ENCODE data around the gene SPSB3. TPM values are rescaled to one million over a fixed set of nuclear protein-coding genes. Genes with fewer than 3 reads are reported as not detected.
A peak's percentile ranks its signal among the peaks of the same experiment; 100 is the strongest.

SPSB3 gene
- total and polyA plus RNA-seq, 2 experiments from 2014 or later: 27.1 to 34.7 TPM

- peaks cover 1% of the 10 kb centered on the region; the same call in 1 of the 2 replicates for H4K20me1 ChIP-seq (replicated peaks; ENCODE audit: insufficient read depth)
- ATAC-seq (peak; percentile 1; the same call in 2 of the 3 replicates), DNase-seq (ENCODE audit: low spot score) (no peak)
- no peak for TF ChIP-seq CREB1 (CRISPR knock-in tag; IDR thresholded peaks at IDR 0.05; ENCODE audit: low read depth)
- no peak for TF ChIP-seq STAT1 (IDR thresholded peaks at IDR 0.05; ENCODE audit: unreplicated experiment)
- no peak for TF ChIP-seq ETS1 (IDR thresholded peaks at IDR 0.05)
- TF ChIP-seq, protein P1, sequence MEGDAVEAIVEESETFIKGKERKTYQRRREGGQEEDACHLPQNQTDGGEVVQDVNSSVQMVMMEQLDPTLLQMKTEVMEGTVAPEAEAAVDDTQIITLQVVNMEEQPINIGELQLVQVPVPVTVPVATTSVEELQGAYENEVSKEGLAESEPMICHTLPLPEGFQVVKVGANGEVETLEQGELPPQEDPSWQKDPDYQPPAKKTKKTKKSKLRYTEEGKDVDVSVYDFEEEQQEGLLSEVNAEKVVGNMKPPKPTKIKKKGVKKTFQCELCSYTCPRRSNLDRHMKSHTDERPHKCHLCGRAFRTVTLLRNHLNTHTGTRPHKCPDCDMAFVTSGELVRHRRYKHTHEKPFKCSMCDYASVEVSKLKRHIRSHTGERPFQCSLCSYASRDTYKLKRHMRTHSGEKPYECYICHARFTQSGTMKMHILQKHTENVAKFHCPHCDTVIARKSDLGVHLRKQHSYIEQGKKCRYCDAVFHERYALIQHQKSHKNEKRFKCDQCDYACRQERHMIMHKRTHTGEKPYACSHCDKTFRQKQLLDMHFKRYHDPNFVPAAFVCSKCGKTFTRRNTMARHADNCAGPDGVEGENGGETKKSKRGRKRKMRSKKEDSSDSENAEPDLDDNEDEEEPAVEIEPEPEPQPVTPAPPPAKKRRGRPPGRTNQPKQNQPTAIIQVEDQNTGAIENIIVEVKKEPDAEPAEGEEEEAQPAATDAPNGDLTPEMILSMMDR (conservative IDR thresholded peaks at IDR 0.05; ENCODE audit: low read depth in 2 of 2): no peak
- TF ChIP-seq, protein P2, sequence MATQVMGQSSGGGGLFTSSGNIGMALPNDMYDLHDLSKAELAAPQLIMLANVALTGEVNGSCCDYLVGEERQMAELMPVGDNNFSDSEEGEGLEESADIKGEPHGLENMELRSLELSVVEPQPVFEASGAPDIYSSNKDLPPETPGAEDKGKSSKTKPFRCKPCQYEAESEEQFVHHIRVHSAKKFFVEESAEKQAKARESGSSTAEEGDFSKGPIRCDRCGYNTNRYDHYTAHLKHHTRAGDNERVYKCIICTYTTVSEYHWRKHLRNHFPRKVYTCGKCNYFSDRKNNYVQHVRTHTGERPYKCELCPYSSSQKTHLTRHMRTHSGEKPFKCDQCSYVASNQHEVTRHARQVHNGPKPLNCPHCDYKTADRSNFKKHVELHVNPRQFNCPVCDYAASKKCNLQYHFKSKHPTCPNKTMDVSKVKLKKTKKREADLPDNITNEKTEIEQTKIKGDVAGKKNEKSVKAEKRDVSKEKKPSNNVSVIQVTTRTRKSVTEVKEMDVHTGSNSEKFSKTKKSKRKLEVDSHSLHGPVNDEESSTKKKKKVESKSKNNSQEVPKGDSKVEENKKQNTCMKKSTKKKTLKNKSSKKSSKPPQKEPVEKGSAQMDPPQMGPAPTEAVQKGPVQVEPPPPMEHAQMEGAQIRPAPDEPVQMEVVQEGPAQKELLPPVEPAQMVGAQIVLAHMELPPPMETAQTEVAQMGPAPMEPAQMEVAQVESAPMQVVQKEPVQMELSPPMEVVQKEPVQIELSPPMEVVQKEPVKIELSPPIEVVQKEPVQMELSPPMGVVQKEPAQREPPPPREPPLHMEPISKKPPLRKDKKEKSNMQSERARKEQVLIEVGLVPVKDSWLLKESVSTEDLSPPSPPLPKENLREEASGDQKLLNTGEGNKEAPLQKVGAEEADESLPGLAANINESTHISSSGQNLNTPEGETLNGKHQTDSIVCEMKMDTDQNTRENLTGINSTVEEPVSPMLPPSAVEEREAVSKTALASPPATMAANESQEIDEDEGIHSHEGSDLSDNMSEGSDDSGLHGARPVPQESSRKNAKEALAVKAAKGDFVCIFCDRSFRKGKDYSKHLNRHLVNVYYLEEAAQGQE (IDR thresholded peaks at IDR 0.05; ENCODE audit: unreplicated experiment): no peak
- no peak for TF ChIP-seq ZNF114 (CRISPR knock-in tag; IDR thresholded peaks at IDR 0.05)
- TF ChIP-seq EZH2 (IDR thresholded peaks at IDR 0.05; ENCODE audit: low read depth, unreplicated experiment): no peak
- peak overlapping the region; percentile 97 for H3K4me3 ChIP-seq
- H3K4me1 ChIP-seq (ENCODE audit: insufficient read depth): peaks cover 4% of the 10 kb centered on the region
- H3K9me2 ChIP-seq (ENCODE audit: insufficient read depth): no peaks in the 10 kb centered on the region
- H3F3A ChIP-seq (replicated peaks; ENCODE audit: low read depth): peaks cover 14% of the 10 kb centered on the region; the same call in 1 of the 2 replicates
- Mint-ChIP-seq H3K27me3 (ENCODE audit: insufficient read depth, low read depth, poor library complexity) (peaks cover 25% of the 10 kb centered on the region), H3K36me3 (ENCODE audit: low read depth) (peaks cover 23% of the 10 kb centered on the region), H3K9me3 (peaks cover 4% of the 10 kb centered on the region; the same call in 2 of the 3 replicates), H3K27ac (no peak overlapping the region), H3K4me1 (peaks cover 8% of the 10 kb centered on the region), H3K4me3 (peak overlapping the region; percentile 99)
- H3K27ac ChIP-seq (ENCODE audit: low read depth): no peak overlapping the region
- no peaks in the 10 kb centered on the region for H3K27me3 ChIP-seq (ENCODE audit: insufficient read depth)
- H2AFZ ChIP-seq: 0 out of 2 replicates have a peak overlapping the region, but pooled peaks have one; percentile 52
- peaks cover 15% of the 10 kb centered on the region for H3K79me2 ChIP-seq (replicated peaks; ENCODE audit: insufficient read depth)
- H3K36me3 ChIP-seq (ENCODE audit: insufficient read depth): no peaks in the 10 kb centered on the region
- H3K4me2 ChIP-seq: peak overlapping the region; percentile 96
Measured at GRCh38 chr16:1773703-1774447, 8.5 kb downstream of the SPSB3 start.

Data from GM23338 (cell line).